H1 (cell line): ENCODE data around the gene UBE2Q2. TPM values are rescaled to one million over a fixed set of nuclear protein-coding genes. Genes with fewer than 3 reads are reported as not detected.

Experiments
- CTCF ChIA-PET: fragments of 300-600 bp; sonication (Branson Sonifier 250); formaldehyde crosslinking; loops from one replicate; lab custom pipeline; 2021; ENCODE audit not compliant: partially characterized antibody; lab: Charles Lee
- POLR2A ChIA-PET: fragments of 300-600 bp; sonication (Branson Sonifier 250); formaldehyde crosslinking; loops from one replicate; lab custom pipeline; 2021; ENCODE audit warnings: inconsistent platforms; ENCODE audit not compliant: partially characterized antibody; lab: Charles Lee
- DNase-seq, 2 experiments: peaks; one replicate each; pipeline versions ENCODE4 v3.0.0 to v3.0.0-alpha.2; 2010 to 2022; ENCODE audit warnings: low spot score in 2 of 2, low read depth in 1 of 2, mixed read lengths in 1 of 2
- FAIRE-seq: peaks from 2 replicates; lab custom pipeline; 2011; peaks lifted over from hg19 to GRCh38; lab: Jason Lieb, UNC
- H2AFZ ChIP-seq: 2 replicates; pipeline ENCODE4 v1.8.1; 2012; ENCODE audit warnings: low read length, inconsistent platforms
- H2AK5ac ChIP-seq: 2 replicates; pipeline ENCODE4 v1.6.1; 2013; ENCODE audit warnings: low read depth, low read length
- H2BK120ac ChIP-seq: replicated peaks from 2 replicates; pipeline ENCODE3; 2013; ENCODE audit warnings: low read depth, low read length, inconsistent platforms
- H2BK12ac ChIP-seq: 2 replicates; pipeline ENCODE4 v1.6.1; 2013; ENCODE audit warnings: low read depth, low read length
- H2BK15ac ChIP-seq: 2 replicates; pipeline ENCODE4 v1.6.1; 2013; ENCODE audit warnings: low read length
- H2BK20ac ChIP-seq: 2 replicates; pipeline ENCODE4 v1.6.1; 2013; ENCODE audit warnings: low read length
- H2BK5ac ChIP-seq: 2 replicates; pipeline ENCODE4 v1.6.1; 2013; ENCODE audit warnings: low read depth, low read length
- H3K14ac ChIP-seq: 2 replicates; pipeline ENCODE4 v1.6.1; 2013; ENCODE audit warnings: inconsistent platforms; ENCODE audit not compliant: insufficient read length
- H3K18ac ChIP-seq: 2 replicates; pipeline ENCODE4 v1.6.1; 2013; ENCODE audit warnings: low read length; ENCODE audit errors: extremely low read depth
- H3K23ac ChIP-seq: 2 replicates; pipeline ENCODE4 v1.6.1; 2013; ENCODE audit warnings: inconsistent platforms; ENCODE audit not compliant: insufficient read length
- H3K23me2 ChIP-seq: 2 replicates; pipeline ENCODE4 v1.6.1; 2013; ENCODE audit warnings: low read depth, low read length
- H3K27ac ChIP-seq: 2 replicates; pipeline ENCODE4 v1.6.1; 2011; ENCODE audit warnings: low read depth, low read length, inconsistent platforms
- H3K27me3 ChIP-seq, 4 experiments: replicated peaks in 1 of 4; 1 replicate in 1 of 4; 2 replicates in 3 of 4; pipeline versions ENCODE4 v1.6.1 to v1.8.1; 2011 to 2013; ENCODE audit warnings: low read length in 3 of 4, mild to moderate bottlenecking in 3 of 4, inconsistent platforms in 2 of 4, mixed read lengths in 2 of 4, moderate library complexity in 1 of 4; ENCODE audit not compliant: control insufficient read depth in 3 of 4, insufficient read depth in 3 of 4; ENCODE audit errors: extremely low read depth in 1 of 4
- H3K36me3 ChIP-seq, 4 experiments: 2 replicates each; pipeline versions ENCODE4 v1.6.1 to v1.8.1; 2011 to 2013; ENCODE audit warnings: mild to moderate bottlenecking in 4 of 4, low read length in 3 of 4, moderate library complexity in 2 of 4, control low read depth in 1 of 4, inconsistent platforms in 1 of 4; ENCODE audit not compliant: insufficient read depth in 4 of 4, control insufficient read depth in 2 of 4
- H3K4ac ChIP-seq: replicated peaks from 2 replicates; pipeline ENCODE3; 2013; ENCODE audit warnings: low read length, low read depth, mixed read lengths, inconsistent platforms; ENCODE audit not compliant: insufficient read length
- H3K4me1 ChIP-seq, 4 experiments: replicated peaks in 1 of 4; 1 replicate in 1 of 4; 2 replicates in 3 of 4; pipeline versions ENCODE4 v1.6.1 to v1.8.1; 2011 to 2013; ENCODE audit warnings: low read length in 3 of 4, inconsistent platforms in 2 of 4, mixed read lengths in 1 of 4; ENCODE audit not compliant: insufficient read depth in 4 of 4, control insufficient read depth in 3 of 4
- H3K4me2 ChIP-seq, 2 experiments: 2 replicates each; pipeline versions ENCODE4 v1.6.1 to v1.8.1; 2011 to 2013; ENCODE audit warnings: low read depth in 2 of 2, low read length in 2 of 2, control low read depth in 1 of 2, inconsistent platforms in 1 of 2, mild to moderate bottlenecking in 1 of 2; ENCODE audit not compliant: insufficient read depth in 1 of 2
- H3K4me3 ChIP-seq, 4 experiments: fragments of 200-600, 300-600 bp in 1 of 4; sonication (generic), shearing (Covaris generic), sonication (Bioruptor Twin) in 1 of 4; 2 replicates each; pipeline versions ENCODE4 v1.5.1 to v1.8.1; 2011 to 2016; ENCODE audit warnings: low read length in 4 of 4, low read depth in 3 of 4, control low read depth in 2 of 4, inconsistent platforms in 2 of 4, mild to moderate bottlenecking in 2 of 4, mixed read lengths in 1 of 4, moderate library complexity in 1 of 4; ENCODE audit not compliant: insufficient read depth in 2 of 4; ENCODE audit errors: extremely low read depth in 1 of 4
- H3K56ac ChIP-seq: replicated peaks from 2 replicates; pipeline ENCODE3; 2013; ENCODE audit warnings: low read depth, mild to moderate bottlenecking, mixed read lengths, low read length, inconsistent platforms; ENCODE audit not compliant: insufficient read length
- H3K79me1 ChIP-seq: 2 replicates; pipeline ENCODE4 v1.6.1; 2013; ENCODE audit warnings: low read depth, low read length, control low read depth
- H3K79me2 ChIP-seq, 2 experiments: 2 replicates each; pipeline versions ENCODE4 v1.6.1 to v1.8.1; 2012 to 2013; ENCODE audit warnings: low read length in 2 of 2, mild to moderate bottlenecking in 2 of 2, inconsistent platforms in 1 of 2; ENCODE audit not compliant: insufficient read depth in 2 of 2, control insufficient read depth in 1 of 2
- H3K9ac ChIP-seq, 4 experiments: replicated peaks in 1 of 4; 1 replicate in 1 of 4; 2 replicates in 3 of 4; pipeline versions ENCODE4 v1.6.1 to v1.8.1; 2011 to 2013; ENCODE audit warnings: low read depth in 3 of 4, low read length in 3 of 4, control low read depth in 2 of 4, mild to moderate bottlenecking in 2 of 4, moderate library complexity in 2 of 4, inconsistent platforms in 1 of 4; ENCODE audit errors: extremely low read depth in 1 of 4
- H3K9me3 ChIP-seq, 2 experiments: 2 replicates each; pipeline versions ENCODE4 v1.6.1 to v1.8.1; 2012 to 2013; ENCODE audit warnings: mild to moderate bottlenecking in 2 of 2, moderate library complexity in 2 of 2, control low read depth in 1 of 2, inconsistent platforms in 1 of 2, low read depth in 1 of 2, low read length in 1 of 2, mixed read lengths in 1 of 2; ENCODE audit not compliant: insufficient read depth in 2 of 2
- H4K20me1 ChIP-seq, 2 experiments: replicated peaks in 1 of 2; 2 replicates each; pipeline versions ENCODE3 to v1.8.1; 2011 to 2013; ENCODE audit warnings: inconsistent platforms in 2 of 2, low read length in 2 of 2, mild to moderate bottlenecking in 1 of 2; ENCODE audit not compliant: insufficient read depth in 2 of 2, control insufficient read depth in 1 of 2
- H4K5ac ChIP-seq: 2 replicates; pipeline ENCODE4 v1.6.1; 2013; ENCODE audit warnings: low read length, low read depth, mixed read lengths, inconsistent platforms; ENCODE audit not compliant: insufficient read length
- H4K8ac ChIP-seq: 2 replicates; pipeline ENCODE4 v1.8.0; 2013; ENCODE audit warnings: mild to moderate bottlenecking, moderate library complexity, low read length, inconsistent platforms; ENCODE audit not compliant: insufficient read depth; ENCODE audit errors: extremely low read depth
- H4K91ac ChIP-seq: replicated peaks from 2 replicates; pipeline ENCODE3; 2013; ENCODE audit warnings: low read length, mixed read lengths, inconsistent platforms; ENCODE audit not compliant: insufficient read length
- CTBP2 ChIP-seq: IDR thresholded peaks from 2 replicates; pipeline ENCODE4 v1.7.0; 2011; ENCODE audit warnings: borderline replicate concordance, mild to moderate bottlenecking, moderate library complexity, mixed read lengths, low read length; ENCODE audit not compliant: insufficient read depth, insufficient read length
- RNF2 ChIP-seq: fragments of 200-900, 300-1000 bp; sonication (generic); IDR thresholded peaks from 2 replicates; pipeline ENCODE4 v1.7.1; 2016; ENCODE audit warnings: borderline replicate concordance, low read depth, mild to moderate bottlenecking, antibody characterized with exemption, low read length; ENCODE audit not compliant: poor library complexity, severe bottlenecking; ENCODE audit errors: missing control alignments
- SIX5 ChIP-seq: IDR thresholded peaks from 2 replicates; pipeline ENCODE4 v1.6.1; 2011; ENCODE audit warnings: mild to moderate bottlenecking, low read depth, low read length
- WGBS, 2 experiments: shearing (Covaris generic) in 1 of 2; methylation state at CpG; one replicate each; pipeline versions ENCODE4 v1.1.6 to v1.1.7; 2013 to 2015; ENCODE audit warnings: low lambda C conversion rate in 2 of 2, mixed read lengths in 2 of 2, inconsistent platforms in 1 of 2, low coverage in 1 of 2, missing lambda C conversion rate in 1 of 2; ENCODE audit not compliant: insufficient replicate concordance in 2 of 2, insufficient coverage in 1 of 2, insufficient read length in 1 of 2; ENCODE audit errors: extremely low coverage in 1 of 2, missing lambda C conversion rate in 1 of 2; 5-methylcytosine and 5-hydroxymethylcytosine counted together
- polyA plus RNA-seq, 7 experiments: library from polyadenylated mRNA; depleted of rRNA in 3 of 7; stranded (reverse) in 5 of 7; unstranded in 2 of 7; fragments of >200 nt in 5 of 7; fragments of 200-250 nt in 2 of 7; gene quantifications; 1 replicate in 5 of 7; 2 replicates in 1 of 7; 4 replicates in 1 of 7; pipeline versions ENCODE4 v1.2.1 to v1.2.3, GENCODE V29; 2011 to 2013; ENCODE audit warnings: missing spikeins in 2 of 7, mixed read lengths in 2 of 7
- total RNA-seq: library from RNA; stranded (reverse); fragmentation: NEBNext Ultra II Directional; extraction: Animal tissue kit (Norgen Biotek cat#: 25700); gene quantifications from 2 replicates; pipeline ENCODE4 v1.2.1, GENCODE V29; 2021
- TF ChIP-seq, protein P1 (sequence below): IDR thresholded peaks from 2 replicates; pipeline ENCODE4 v1.6.1; 2012; ENCODE audit warnings: low read length, inconsistent platforms
- TF ChIP-seq, protein P2 (sequence below): IDR thresholded peaks from 2 replicates; pipeline ENCODE4 v1.6.1; 2012; ENCODE audit warnings: inconsistent platforms

The UBE2Q2 gene
- total and polyA plus RNA-seq, 2 of the 8 experiments (the other 6 are each of a cell fraction or from before 2014, with no cell fraction given) = 10.1 to 22.7 TPM

DNA sequence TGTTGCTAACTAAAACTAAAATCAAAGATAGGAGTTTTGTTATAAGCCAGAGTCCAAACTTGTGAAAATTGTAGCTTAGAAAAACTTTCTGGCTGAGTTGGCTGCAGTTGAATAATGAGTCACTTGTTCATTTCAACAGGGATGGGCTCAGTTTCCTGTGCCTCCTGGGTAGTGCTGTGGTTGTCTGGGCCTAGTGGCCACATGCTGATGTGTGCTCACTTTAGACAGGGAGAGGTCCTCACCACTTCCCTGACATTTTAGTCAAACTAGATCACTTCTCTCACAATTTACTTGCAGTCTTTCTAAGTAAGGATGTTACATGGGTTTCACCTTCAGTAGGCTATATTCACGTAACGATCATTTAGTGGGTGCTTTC lies 6.3 kb upstream of the UBE2Q2 start:
- H3K23ac ChIP-seq = no peak overlapping the region
- H4K8ac ChIP-seq = no peak overlapping the region
- H3K79me1 ChIP-seq = no peaks in the 10 kb centered on the region
- H3K4ac ChIP-seq = no peak overlapping the region
- H3K14ac ChIP-seq = no peak overlapping the region
- no peak overlapping the region for H2BK120ac ChIP-seq
- H4K91ac ChIP-seq = no peak overlapping the region
- H4K20me1 ChIP-seq = no peaks in the 10 kb centered on the region
- H3K27ac ChIP-seq = no peak overlapping the region
- H3K4me1 ChIP-seq = peaks cover 0 to 4% (median 1%) of the 10 kb centered on the region in 4 experiments; a peak in 2 of 7 replicates
- DNase-seq (no peak), FAIRE-seq (no peak)
- no peak overlapping the region for H2BK15ac ChIP-seq
- 96% methylated on average over 2 of the region's 2 CpGs; no CpG with 5 or more reads in 1 of the 2 experiments for WGBS, 2 experiments
- peaks cover 0 to 10% (median 2%) of the 10 kb centered on the region in 4 experiments; a peak in 5 of 7 replicates for H3K27me3 ChIP-seq
- no peaks in the 10 kb centered on the region for H3K9me3 ChIP-seq
- no peak overlapping the region for H3K18ac ChIP-seq
- no peak overlapping the region for H4K5ac ChIP-seq
- H3K4me2 ChIP-seq = no peak overlapping the region
- H2BK20ac ChIP-seq = no peak overlapping the region
- no peak overlapping the region; the same call in 1 of the 2 replicates for H2AFZ ChIP-seq
- ChIA-PET POLR2A (no interaction called here), CTCF (no interaction called here)
- H3K23me2 ChIP-seq = no peaks in the 10 kb centered on the region
- TF ChIP-seq, protein P1, sequence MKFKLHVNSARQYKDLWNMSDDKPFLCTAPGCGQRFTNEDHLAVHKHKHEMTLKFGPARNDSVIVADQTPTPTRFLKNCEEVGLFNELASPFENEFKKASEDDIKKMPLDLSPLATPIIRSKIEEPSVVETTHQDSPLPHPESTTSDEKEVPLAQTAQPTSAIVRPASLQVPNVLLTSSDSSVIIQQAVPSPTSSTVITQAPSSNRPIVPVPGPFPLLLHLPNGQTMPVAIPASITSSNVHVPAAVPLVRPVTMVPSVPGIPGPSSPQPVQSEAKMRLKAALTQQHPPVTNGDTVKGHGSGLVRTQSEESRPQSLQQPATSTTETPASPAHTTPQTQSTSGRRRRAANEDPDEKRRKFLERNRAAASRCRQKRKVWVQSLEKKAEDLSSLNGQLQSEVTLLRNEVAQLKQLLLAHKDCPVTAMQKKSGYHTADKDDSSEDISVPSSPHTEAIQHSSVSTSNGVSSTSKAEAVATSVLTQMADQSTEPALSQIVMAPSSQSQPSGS = no peak
- TF ChIP-seq RNF2 (no peak), SIX5 (no peak), CTBP2 (no peak)
- TF ChIP-seq, protein P2, sequence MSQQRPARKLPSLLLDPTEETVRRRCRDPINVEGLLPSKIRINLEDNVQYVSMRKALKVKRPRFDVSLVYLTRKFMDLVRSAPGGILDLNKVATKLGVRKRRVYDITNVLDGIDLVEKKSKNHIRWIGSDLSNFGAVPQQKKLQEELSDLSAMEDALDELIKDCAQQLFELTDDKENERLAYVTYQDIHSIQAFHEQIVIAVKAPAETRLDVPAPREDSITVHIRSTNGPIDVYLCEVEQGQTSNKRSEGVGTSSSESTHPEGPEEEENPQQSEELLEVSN = no peak
- no peak overlapping the region for H3K4me3 ChIP-seq
- no peak overlapping the region for H2BK12ac ChIP-seq
- no peak overlapping the region for H2BK5ac ChIP-seq
- H2AK5ac ChIP-seq = no peak overlapping the region
- H3K79me2 ChIP-seq = no peaks in the 10 kb centered on the region
- no peak overlapping the region for H3K9ac ChIP-seq
- no peaks in the 10 kb centered on the region for H3K36me3 ChIP-seq
- H3K56ac ChIP-seq = no peak overlapping the region
